IgD-negative memory B cell (primary cell): ENCODE data around the gene SETDB2. TPM values are rescaled to one million over a fixed set of nuclear protein-coding genes. Genes with fewer than 3 reads are reported as not detected.
A peak's percentile ranks its signal among the peaks of the same experiment; 100 is the strongest.
"Not testable (repeated sequence)": the region's sequence is repeated elsewhere in the genome, so short reads cannot be mapped to it uniquely, and the experiment has no call there.

Experiments
- H3K27ac Mint-ChIP-seq, 3 donors: one replicate each; pipeline ENCODE4 v1.8.0; 2020 to 2022; ENCODE audit warnings: mild to moderate bottlenecking in 3 of 3, mixed read lengths in 3 of 3, moderate library complexity in 1 of 3
- H3K27me3 Mint-ChIP-seq: one replicate; pipeline ENCODE4 v1.8.0; 2021; ENCODE audit warnings: mixed read lengths
- H3K36me3 Mint-ChIP-seq: one replicate; pipeline ENCODE4 v1.8.0; 2020; ENCODE audit warnings: mild to moderate bottlenecking, mixed read lengths
- H3K4me1 Mint-ChIP-seq, 3 donors: one replicate each; pipeline ENCODE4 v1.8.0; 2020 to 2022; ENCODE audit warnings: mixed read lengths in 3 of 3, mild to moderate bottlenecking in 1 of 3
- H3K4me3 Mint-ChIP-seq, 4 donors: one replicate each; pipeline ENCODE4 v1.8.0; 2020 to 2022; ENCODE audit warnings: mild to moderate bottlenecking in 4 of 4, mixed read lengths in 4 of 4, moderate library complexity in 3 of 4
- H3K9me3 Mint-ChIP-seq, 3 donors: one replicate each; pipeline ENCODE4 v1.8.0; 2020 to 2021; ENCODE audit warnings: mixed read lengths in 3 of 3, mild to moderate bottlenecking in 1 of 3
- polyA plus RNA-seq: library from polyadenylated mRNA; unstranded; fragments of 300-500 nt; fragmentation: Illumina TruSeq; gene quantifications from one replicate; pipeline ENCODE4 v1.2.3, GENCODE V29; 2021

SETDB2 gene
- polyA plus RNA-seq, 1 donor from 2014 or later = 15.0 TPM

DNA sequence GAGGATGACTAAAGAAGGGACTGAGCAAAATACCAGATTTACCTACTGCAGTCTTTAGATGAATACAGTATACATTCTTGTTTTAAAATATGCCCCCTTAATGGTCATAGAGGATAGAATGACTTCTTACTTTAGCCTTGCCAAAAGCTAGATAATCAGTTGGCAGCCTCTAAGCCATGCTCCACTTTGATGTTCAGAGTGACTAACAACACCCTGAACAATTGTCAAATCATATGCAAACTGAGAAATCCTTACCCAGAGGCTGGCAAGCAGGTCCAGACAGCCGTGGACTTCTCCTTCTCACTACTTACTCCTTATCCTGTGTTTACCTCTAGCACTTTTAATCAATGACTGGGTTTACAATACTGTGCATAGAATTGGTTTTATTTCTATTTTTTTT, 28.1 kb downstream of the SETDB2 start:
- Mint-ChIP-seq H3K4me1 (peaks cover 0 to 1% (median 0%) of the 10 kb centered on the region in 3 donors), H3K4me3 (no peak overlapping the region), H3K36me3 (no peaks in the 10 kb centered on the region), H3K27me3 (no peaks in the 10 kb centered on the region), H3K9me3 (no peaks in the 10 kb centered on the region), H3K27ac (peak overlapping the region in 1 of 3 donors; percentile 9)

DNA sequence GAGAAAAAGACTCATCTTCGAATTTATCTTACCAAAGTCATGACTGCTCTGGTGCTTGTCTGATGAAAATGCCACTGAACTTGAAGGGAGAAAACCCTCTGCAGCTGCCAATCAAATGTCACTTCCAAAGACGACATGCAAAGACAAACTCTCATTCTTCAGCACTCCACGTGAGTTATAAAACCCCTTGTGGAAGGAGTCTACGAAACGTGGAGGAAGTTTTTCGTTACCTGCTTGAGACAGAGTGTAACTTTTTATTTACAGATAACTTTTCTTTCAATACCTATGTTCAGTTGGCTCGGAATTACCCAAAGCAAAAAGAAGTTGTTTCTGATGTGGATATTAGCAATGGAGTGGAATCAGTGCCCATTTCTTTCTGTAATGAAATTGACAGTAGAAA, 32.5 kb downstream of the SETDB2 start:
- Mint-ChIP-seq H3K36me3 (no peaks in the 10 kb centered on the region), H3K27ac (no peak overlapping the region), H3K27me3 (no peaks in the 10 kb centered on the region), H3K4me1 (peaks cover 0 to 1% (median 0%) of the 10 kb centered on the region in 3 donors), H3K4me3 (no peak overlapping the region), H3K9me3 (no peaks in the 10 kb centered on the region)

DNA sequence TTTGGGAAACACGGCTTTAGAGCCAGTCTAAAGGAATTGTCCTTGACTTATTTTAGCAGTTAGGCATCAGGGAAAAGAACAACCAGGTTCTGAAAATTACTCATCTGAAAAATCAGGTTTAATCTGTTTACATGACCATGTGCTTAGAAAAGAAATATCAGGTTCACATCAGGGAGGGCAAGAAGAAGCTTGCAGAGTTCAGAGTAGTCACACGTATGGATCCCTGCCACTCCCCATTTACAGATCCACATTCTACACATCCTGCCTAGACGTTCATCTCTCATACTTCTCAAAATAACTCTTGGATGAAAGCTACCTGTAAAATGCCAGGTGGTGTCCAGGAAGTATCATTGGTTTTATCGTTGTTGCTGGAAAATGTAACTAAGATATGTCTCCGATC, 37.7 kb downstream of the SETDB2 start:
- peaks cover 3% of the 10 kb centered on the region for H3K36me3 Mint-ChIP-seq
- no peaks in the 10 kb centered on the region for H3K27me3 Mint-ChIP-seq
- H3K9me3 Mint-ChIP-seq = no peaks in the 10 kb centered on the region
- H3K4me1 Mint-ChIP-seq = no peaks in the 10 kb centered on the region
- no peak overlapping the region for H3K4me3 Mint-ChIP-seq
- H3K27ac Mint-ChIP-seq = peak overlapping the region in 1 of 3 donors; percentile 59

DNA sequence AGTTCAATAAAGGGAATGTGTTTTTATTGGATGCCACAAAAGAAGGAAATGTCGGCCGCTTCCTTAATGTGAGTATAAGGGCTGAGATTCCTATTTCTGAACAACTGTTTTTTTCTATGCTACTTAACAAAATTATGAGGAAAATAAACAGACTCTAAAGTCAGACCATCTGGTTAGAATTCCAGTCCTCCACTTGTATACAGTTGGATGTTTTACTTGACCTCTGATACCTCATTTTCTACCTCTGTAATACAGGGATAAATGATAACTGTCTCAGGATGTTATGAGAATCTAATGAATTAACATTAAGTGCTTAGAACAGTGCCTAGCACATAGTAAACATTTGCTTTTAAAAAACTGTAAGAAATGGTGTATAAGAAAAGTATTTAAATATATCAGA, 44.5 kb downstream of the SETDB2 start:
- no peaks in the 10 kb centered on the region for H3K9me3 Mint-ChIP-seq
- H3K4me3 Mint-ChIP-seq = peak overlapping the region in 1 of 4 donors; percentile 32
- no peaks in the 10 kb centered on the region for H3K4me1 Mint-ChIP-seq
- H3K27me3 Mint-ChIP-seq = no peaks in the 10 kb centered on the region
- peaks cover 6% of the 10 kb centered on the region for H3K36me3 Mint-ChIP-seq
- H3K27ac Mint-ChIP-seq = no peak overlapping the region

DNA sequence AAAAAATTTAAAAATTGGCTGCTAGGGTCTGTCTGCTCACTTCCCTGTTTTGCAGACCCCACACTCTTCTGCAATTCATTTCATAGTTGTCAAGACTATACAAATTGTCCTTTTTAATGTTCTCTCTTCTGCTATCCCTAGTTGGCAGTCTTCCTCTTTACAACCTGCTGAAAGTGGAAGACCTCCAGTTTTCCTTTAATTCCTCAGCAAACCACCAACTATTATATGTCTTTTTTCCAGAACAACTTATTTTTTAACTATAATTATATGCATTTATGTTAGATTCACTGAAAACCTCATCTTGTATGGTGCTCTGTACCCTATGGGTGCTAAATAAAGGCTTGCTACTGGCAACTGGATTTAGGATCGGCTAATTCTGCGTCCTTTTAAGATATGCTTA, 50.6 kb downstream of the SETDB2 start:
- peaks cover 2% of the 10 kb centered on the region for H3K36me3 Mint-ChIP-seq
- no peaks in the 10 kb centered on the region for H3K9me3 Mint-ChIP-seq
- peak overlapping the region; percentile 98 to 99 (median 98) for H3K4me3 Mint-ChIP-seq
- H3K27me3 Mint-ChIP-seq = no peaks in the 10 kb centered on the region
- peak overlapping the region; percentile 46 to 99 (median 74) for H3K27ac Mint-ChIP-seq
- peaks cover 18 to 36% (median 21%) of the 10 kb centered on the region in 3 donors for H3K4me1 Mint-ChIP-seq

DNA sequence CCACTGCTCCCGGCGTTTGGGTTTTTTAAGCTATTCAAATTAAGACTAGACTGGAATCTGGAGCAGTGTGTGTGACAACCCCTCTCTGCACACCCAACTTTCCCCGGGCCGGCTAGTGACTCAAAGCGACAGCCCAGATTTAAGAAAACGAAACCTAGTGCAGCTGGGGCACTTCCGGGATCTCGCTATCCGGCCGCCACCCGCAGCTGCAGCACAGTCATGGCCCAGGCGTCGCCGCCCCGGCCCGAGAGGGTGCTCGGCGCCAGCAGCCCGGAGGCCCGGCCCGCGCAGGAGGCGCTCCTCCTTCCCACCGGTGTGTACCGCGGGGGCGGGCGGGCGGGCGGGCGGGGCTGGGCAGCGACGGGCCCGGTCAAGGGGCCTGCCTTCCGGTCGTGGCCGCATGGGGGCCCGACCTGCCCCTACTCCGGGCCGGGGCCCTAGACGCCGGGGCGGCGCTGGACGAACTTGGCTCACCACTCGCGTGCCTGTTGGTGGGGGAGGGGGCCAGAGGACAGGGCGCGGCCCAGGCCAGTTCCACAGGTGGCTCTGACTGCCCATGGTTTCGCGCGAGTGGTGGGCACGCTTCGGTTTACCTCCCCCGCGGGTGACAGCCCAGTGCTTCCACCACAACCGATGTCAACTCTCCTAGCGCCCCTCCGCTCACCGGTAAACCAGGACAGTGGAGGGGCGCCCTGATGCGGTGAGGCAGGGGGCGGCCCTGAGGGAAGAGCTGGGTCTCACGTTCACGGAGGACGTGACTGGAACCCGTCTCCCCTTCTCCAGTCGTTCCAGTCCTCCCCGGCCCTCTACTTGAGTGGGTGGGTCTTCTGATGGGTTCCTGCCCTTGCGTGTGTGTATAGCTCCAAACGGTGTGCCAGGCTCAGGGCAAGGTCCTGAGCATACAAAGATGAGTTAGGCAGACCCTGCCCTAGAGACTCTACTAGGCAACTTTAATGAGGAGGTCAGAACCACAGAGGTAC, 52.0 kb downstream of the SETDB2 start, which contains the start of gene PHF11:
Gene PHF11 (plus strand): TSS at position 171 of the 980 bp plus-strand sequence. CDS start 49 bp downstream, at position 220.
- Mint-ChIP-seq H3K27me3 (no peaks in the 10 kb centered on the region), H3K4me1 (peaks cover 18 to 43% (median 29%) of the 10 kb centered on the region in 3 donors), H3K27ac (peak within 1 kb of the TSS; percentile 74 to 100 (median 99)), H3K9me3 (no peaks in the 10 kb centered on the region), H3K36me3 (peaks cover 4% of the 10 kb centered on the region), H3K4me3 (peak within 1 kb of the TSS; percentile 98 to 99 (median 98))

DNA sequence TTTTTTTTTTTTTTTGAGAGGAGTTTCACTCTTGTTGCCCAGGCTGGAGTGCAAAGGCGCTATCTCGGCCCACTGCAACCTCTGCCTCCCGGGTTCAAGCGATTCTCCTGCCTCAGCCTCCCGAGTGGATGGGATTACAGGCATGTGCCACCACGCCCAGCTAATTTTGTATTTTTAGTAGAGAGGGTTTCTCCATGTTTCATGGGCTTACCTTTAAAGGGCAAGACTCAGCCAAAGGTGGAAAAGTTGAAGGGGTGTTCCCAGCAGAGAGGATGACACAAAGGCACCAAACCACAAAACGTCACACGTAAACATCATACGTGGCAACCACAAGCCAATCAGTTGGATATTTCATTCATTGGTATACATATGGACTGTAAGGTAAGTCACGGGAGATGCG, 52.8 kb downstream of the SETDB2 start:
- Mint-ChIP-seq H3K4me1 (peaks cover 18 to 43% (median 29%) of the 10 kb centered on the region in 3 donors), H3K4me3 (peak overlapping the region; percentile 83 to 99 (median 95)), H3K27ac (peak overlapping the region; percentile 74 to 99 (median 92))
- not testable (repeated sequence) for H3K27me3 Mint-ChIP-seq, H3K36me3 Mint-ChIP-seq, H3K9me3 Mint-ChIP-seq

DNA sequence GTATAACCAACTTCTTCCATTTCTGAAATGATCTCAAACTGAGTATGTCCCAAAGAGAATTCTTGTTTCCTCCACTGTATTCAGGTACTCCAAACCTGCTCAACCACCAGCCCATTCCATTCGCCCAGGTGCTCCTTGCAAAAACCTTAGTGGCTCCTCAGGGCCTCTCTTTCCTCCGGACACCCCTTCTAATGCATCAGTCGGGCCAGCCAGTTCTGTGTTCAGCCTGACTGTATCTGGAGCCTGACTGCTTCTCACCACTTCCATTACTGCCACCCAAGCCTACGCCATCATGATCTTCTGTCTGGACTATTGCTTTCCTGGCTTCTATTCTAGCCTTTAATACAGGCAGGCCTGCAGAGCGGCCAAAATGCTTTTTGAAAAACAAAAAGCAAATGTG, 53.2 kb downstream of the SETDB2 start:
- Mint-ChIP-seq H3K4me1 (peaks cover 18 to 43% (median 29%) of the 10 kb centered on the region in 3 donors), H3K36me3 (peaks cover 4% of the 10 kb centered on the region)

DNA sequence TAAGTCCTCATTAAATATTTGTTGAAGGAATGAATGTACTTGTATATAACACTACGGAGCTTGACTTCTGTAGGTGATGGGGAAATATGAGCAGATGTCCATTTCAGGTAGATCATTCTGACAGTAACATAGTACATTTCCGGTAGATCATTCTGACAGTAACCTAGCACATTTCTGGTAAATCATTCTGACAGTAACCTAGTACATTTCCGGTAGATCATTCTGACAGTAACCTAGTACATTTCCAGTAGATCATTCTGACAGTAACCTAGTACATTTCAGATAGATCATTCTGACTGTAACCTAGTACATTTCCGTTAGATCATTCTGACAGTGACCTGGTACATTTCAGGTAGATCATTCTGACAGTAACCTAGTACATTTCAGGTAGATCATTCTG, 54.1 kb downstream of the SETDB2 start:
- Mint-ChIP-seq H3K4me3 (peak overlapping the region in 2 of 4 donors; percentile 13 to 99), H3K36me3 (peaks cover 7% of the 10 kb centered on the region), H3K27me3 (no peaks in the 10 kb centered on the region), H3K9me3 (no peaks in the 10 kb centered on the region), H3K4me1 (peaks cover 18 to 43% (median 29%) of the 10 kb centered on the region in 3 donors), H3K27ac (peak overlapping the region; percentile 74 to 99 (median 92))

More for the DNA sequence above, 53.2 kb downstream of the SETDB2 start:
- no peaks in the 10 kb centered on the region for H3K27me3 Mint-ChIP-seq
- peak overlapping the region; percentile 83 to 99 (median 90) for H3K4me3 Mint-ChIP-seq
- peak overlapping the region; percentile 74 to 99 (median 92) for H3K27ac Mint-ChIP-seq
- H3K9me3 Mint-ChIP-seq = no peaks in the 10 kb centered on the region

DNA sequence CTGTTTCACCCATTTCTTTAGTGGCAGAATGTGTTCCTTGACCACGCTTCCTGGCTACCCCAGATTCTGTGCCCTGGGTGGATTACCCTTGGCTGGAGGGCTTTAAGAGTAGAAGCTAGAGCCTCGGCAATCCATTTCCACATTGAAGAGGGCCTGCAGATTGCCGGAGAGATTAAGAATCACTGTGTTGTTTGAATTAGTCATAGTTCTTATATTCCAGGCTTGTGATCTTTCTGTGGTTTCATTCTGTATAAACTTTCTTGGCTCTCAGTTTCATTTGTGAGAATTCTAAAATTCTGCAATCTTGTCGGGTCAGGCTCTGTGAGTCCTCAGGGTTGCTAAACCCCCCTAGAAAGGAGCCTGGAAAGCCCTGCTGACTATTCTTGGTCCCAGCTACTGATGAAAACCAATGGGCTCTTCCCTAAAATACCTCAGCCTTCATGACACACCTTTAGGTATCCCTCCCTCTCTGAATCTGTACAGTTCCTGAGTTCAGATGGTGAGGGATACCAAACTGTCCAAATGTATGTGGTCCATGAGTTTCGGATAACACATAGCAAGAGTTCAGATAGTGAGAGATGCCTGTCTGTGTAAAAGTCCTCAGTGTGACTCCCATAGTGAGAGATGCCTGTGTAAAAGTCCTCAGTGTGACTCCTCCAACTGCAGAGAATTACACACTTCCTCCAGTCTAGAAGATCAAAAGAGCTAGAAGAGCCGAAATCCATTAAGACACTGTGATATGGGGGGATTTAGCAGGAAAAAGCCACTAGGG, 56.0 kb downstream of the SETDB2 start:
- peaks cover 21 to 37% (median 29%) of the 10 kb centered on the region in 3 donors for H3K4me1 Mint-ChIP-seq
- no peaks in the 10 kb centered on the region for H3K9me3 Mint-ChIP-seq
- peaks cover 9% of the 10 kb centered on the region for H3K36me3 Mint-ChIP-seq
- peak overlapping the region; percentile 59 to 71 (median 68) for H3K27ac Mint-ChIP-seq
- H3K27me3 Mint-ChIP-seq = no peaks in the 10 kb centered on the region
- H3K4me3 Mint-ChIP-seq = peak overlapping the region in 1 of 4 donors; percentile 28

DNA sequence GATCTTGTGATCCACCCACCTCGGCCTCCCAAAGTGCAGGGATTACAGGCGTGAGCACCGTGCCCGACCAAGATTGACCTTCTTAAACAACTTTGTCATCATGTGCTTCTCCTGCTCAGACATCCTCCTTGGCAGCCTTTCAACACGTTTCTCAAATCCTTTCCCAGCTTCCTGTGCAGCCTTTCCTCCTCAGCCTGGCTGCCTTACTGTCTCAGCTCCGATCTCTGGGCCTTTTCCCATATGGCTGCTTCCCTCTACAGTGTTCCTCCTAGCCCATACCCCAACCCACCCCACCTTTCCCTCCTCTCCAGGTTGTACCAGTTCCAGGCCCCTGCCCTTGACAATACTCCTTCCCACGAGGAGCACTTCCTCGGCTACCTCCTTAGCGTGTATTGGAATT, 58.9 kb downstream of the SETDB2 start:
- H3K27me3 Mint-ChIP-seq = no peaks in the 10 kb centered on the region
- H3K4me3 Mint-ChIP-seq = peak overlapping the region in 1 of 4 donors; percentile 39
- peaks cover 9% of the 10 kb centered on the region for H3K36me3 Mint-ChIP-seq
- peaks cover 13 to 28% (median 25%) of the 10 kb centered on the region in 3 donors for H3K4me1 Mint-ChIP-seq
- peaks cover 0 to 2% (median 0%) of the 10 kb centered on the region in 3 donors for H3K9me3 Mint-ChIP-seq
- no peak overlapping the region for H3K27ac Mint-ChIP-seq

DNA sequence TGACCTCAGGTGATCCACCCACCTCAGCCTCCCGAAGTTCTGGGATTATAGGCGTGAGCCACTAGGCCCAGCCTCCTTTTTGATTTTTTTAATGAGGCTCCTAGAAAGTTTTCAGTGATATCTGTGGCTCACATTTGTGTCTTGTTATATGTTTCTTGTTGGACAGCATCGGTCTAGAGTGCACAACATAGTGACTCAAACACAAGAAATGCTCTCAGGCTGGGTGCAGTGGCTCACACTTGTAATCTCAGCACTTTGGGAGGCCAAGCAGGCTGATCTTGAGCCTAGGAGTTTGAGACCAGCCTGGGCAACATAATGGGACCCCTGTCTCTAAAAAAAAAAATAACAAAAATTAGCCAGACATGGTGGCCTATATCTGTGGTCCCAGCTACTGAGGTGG, 59.9 kb downstream of the SETDB2 start:
- no peak overlapping the region for H3K27ac Mint-ChIP-seq
- H3K9me3 Mint-ChIP-seq = peaks cover 0 to 2% (median 0%) of the 10 kb centered on the region in 3 donors
- peaks cover 9% of the 10 kb centered on the region for H3K36me3 Mint-ChIP-seq
- H3K27me3 Mint-ChIP-seq = no peaks in the 10 kb centered on the region
- H3K4me3 Mint-ChIP-seq = no peak overlapping the region
- peaks cover 10 to 24% (median 18%) of the 10 kb centered on the region in 3 donors for H3K4me1 Mint-ChIP-seq

DNA sequence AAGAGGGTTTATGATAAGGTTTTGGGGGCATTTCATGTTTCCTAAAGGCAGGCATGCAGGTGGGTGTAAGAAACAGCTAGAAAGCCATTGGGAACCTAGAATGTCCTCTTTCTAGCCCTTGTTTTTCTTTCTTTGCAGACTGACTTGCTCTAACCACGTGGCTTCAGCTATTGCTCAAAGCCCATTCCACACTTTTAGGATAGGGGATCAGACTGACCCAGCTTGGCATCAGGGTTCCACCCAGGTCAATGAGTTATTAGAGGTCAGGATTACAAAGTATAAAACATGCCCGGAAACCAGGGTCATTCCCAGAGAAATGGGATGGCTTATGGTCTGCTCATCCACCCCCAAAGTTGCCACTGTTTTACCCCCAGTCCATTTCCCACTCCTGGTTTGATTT, 68.5 kb downstream of the SETDB2 start:
- Mint-ChIP-seq H3K27me3 (no peaks in the 10 kb centered on the region), H3K36me3 (peaks cover 12% of the 10 kb centered on the region), H3K27ac (no peak overlapping the region), H3K4me1 (peaks cover 0 to 5% (median 3%) of the 10 kb centered on the region in 3 donors), H3K9me3 (no peaks in the 10 kb centered on the region), H3K4me3 (no peak overlapping the region)

DNA sequence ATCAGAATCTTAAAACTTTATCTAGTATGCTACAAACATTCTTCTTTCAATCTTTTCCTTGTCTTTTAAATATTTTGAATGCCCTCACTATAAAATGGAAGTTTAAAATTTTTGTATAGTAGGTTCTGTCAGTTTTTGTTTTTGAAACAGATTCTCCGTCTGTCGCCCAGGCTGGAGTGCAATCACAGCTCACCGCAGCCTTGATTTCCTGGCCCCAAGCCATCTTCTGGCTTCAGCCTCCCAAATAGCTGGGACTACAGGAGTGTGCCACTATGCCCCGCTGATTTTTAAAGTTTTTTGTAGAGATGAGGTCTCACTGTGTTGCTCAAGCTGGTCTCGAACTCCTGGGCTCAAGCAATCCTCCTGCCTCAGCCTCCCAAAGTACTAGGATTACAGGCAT, 72.4 kb downstream of the SETDB2 start:
- peaks cover 0 to 5% (median 3%) of the 10 kb centered on the region in 3 donors for H3K4me1 Mint-ChIP-seq
- no peaks in the 10 kb centered on the region for H3K9me3 Mint-ChIP-seq
- peaks cover 14% of the 10 kb centered on the region for H3K36me3 Mint-ChIP-seq
- no peak overlapping the region for H3K27ac Mint-ChIP-seq
- H3K4me3 Mint-ChIP-seq = no peak overlapping the region
- H3K27me3 Mint-ChIP-seq = no peaks in the 10 kb centered on the region

DNA sequence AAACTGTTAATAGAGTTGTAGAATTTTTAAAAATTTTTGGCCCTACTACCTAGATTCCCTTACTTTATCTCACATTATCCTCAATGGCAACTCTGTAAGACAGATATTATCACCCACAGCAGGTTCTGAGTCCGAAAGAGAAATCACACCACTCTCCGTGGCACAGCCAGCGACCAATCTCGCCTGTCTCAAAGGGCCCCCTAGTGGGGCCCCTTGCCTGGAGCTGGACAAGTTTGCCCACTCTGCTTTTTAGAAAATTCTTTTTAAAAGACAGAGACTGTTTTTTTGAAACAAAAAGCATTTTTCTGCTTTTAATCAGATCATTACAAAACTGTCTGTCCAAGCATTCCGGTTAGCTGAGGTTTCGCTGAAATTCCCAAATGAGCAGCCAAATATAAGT, 73.4 kb downstream of the SETDB2 start:
- Mint-ChIP-seq H3K4me1 (peaks cover 0 to 8% (median 0%) of the 10 kb centered on the region in 3 donors), H3K4me3 (no peak overlapping the region), H3K27me3 (no peaks in the 10 kb centered on the region), H3K27ac (peak overlapping the region in 1 of 3 donors; percentile 85), H3K36me3 (peaks cover 15% of the 10 kb centered on the region), H3K9me3 (no peaks in the 10 kb centered on the region)
